Measurements from ENCODE around the gene INSYN2B.

DNA sequence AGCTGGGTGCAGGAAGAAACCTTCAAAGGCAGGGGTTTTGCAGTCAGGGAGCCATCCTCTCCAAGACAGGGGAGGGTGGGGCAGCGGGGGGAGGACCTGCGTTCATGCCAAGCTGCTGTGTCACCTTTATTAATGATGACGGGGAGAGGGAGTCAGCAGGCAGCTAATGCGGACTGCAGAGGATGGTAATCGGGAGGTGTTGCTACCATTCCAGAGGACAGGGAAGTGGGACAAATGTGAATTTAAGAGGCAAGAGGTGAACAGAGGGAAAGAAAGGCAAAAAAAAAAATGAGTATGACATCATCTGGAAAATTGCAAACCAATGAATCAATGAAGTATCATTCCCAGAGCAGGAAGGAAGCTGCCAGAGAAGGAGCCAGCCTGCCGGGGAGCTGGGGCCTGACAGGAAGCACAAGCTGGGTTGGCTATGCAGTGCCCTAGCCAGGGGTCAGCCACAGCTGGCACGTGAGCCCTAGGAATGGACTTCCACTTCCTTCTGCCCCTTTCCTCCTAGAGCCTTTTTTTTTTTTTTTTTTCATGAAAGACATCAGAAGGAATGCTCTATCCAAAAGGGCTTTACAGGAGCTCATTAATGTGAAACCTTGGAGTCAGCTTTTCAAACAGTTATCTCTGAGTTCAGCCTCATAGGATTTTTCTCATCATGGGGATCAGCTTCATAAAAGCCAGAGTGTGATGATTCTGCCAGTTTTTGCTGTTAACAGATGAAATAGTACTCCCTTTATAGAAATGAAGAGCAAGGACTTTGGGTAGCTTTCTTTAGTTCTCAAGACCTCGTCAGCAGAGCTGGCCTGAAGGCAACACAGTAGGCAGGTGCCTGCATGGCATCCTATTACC, 9.2 kb downstream of the INSYN2B start:
- TF ChIP-seq CTCF (IDR thresholded peaks at IDR 0.05) (no peak), POLR2A (IDR thresholded peaks at IDR 0.05) (no peak), EP300 (IDR thresholded peaks at IDR 0.05) (no peak)
